HG03571 (cell line): ENCODE measurements around the gene WTAP.

Source experiments
- ATAC-seq: cut with Tn5 transposase; IDR thresholded peaks from one replicate; pipeline ENCODE4 v1.9.1; 2021; ENCODE audit not compliant: unreplicated experiment

The WTAP gene

GRCh38 chr6:159801935-159802334 is 74.6 kb downstream of the WTAP start:
- no peak for ATAC-seq

- no peak for ATAC-seq
These were observed 77.2 kb downstream of the WTAP start for GRCh38 chr6:159804504-159804903.

- ATAC-seq = no peak
These were observed 78.2 kb downstream of the WTAP start for GRCh38 chr6:159805440-159806020.
